Activated B cell treated with CpG ODN at 0.5 μM for 24 hours (primary cell): ENCODE measurements around the gene DCC. TPM values are rescaled to one million over a fixed set of nuclear protein-coding genes. Genes with fewer than 3 reads are reported as not detected.

Experiments
- ATAC-seq: fragments of 200-7000 bp; cut with Tn5 transposase; one replicate; pipeline ENCODE4 v1.10.0; 2021; ENCODE audit warnings: low read depth, mild to moderate bottlenecking, moderate library complexity
- CTCF ChIA-PET: fragments of 350-600 bp; sonication (Branson Sonifier 250); formaldehyde crosslinking; loops from one replicate; lab custom pipeline; 2021; ENCODE audit warnings: antibody characterized with exemption; lab: Charles Lee
- POLR2A ChIA-PET: fragments of 350-600 bp; sonication (Branson Sonifier 250); formaldehyde crosslinking; loops from one replicate; lab custom pipeline; 2021; ENCODE audit warnings: antibody characterized with exemption; lab: Charles Lee
- DNase-seq: peaks from one replicate; pipeline ENCODE4 v3.0.0; 2022
- H3K27ac Mint-ChIP-seq: one replicate; pipeline ENCODE4 v1.8.0; 2020; ENCODE audit warnings: mixed read lengths
- H3K27me3 Mint-ChIP-seq: one replicate; pipeline ENCODE4 v1.8.0; 2021; ENCODE audit warnings: mixed read lengths
- H3K36me3 Mint-ChIP-seq: one replicate; pipeline ENCODE4 v1.8.0; 2021; ENCODE audit warnings: low read depth, mixed read lengths
- H3K4me1 Mint-ChIP-seq: one replicate; pipeline ENCODE4 v1.8.0; 2021; ENCODE audit warnings: mixed read lengths
- H3K4me3 Mint-ChIP-seq: one replicate; pipeline ENCODE4 v1.8.0; 2020; ENCODE audit warnings: mild to moderate bottlenecking, mixed read lengths
- H3K9me3 Mint-ChIP-seq: one replicate; pipeline ENCODE4 v1.8.0; 2020; ENCODE audit warnings: mixed read lengths
- CTCF ChIP-seq: fragments of 200-600 bp; IDR thresholded peaks from one replicate; pipeline ENCODE4 v1.8.0; 2022; ENCODE audit warnings: antibody characterized with exemption, mild to moderate bottlenecking
- intact Hi-C: fragments of 100-400 bp; cut with micrococcal nuclease; formaldehyde crosslinking; loops from one replicate; pipeline ENCODE4 v1.15.1; 2024
- total RNA-seq: library from RNA; stranded (reverse); gene quantifications from 2 replicates; pipeline ENCODE4 v1.2.3, GENCODE V29; 2022

The DCC gene
- total RNA-seq, 1 donor from 2014 or later, result not detected

- ChIA-PET POLR2A (no interaction called here), CTCF (no interaction called here)
- intact Hi-C loops, result no loop called here
- Mint-ChIP-seq H3K4me1 (no peaks in the 10 kb centered on the region), H3K9me3 (peaks cover 9% of the 10 kb centered on the region), H3K4me3 (no peak overlapping the region), H3K27me3 (no peaks in the 10 kb centered on the region), H3K36me3 (no peaks in the 10 kb centered on the region), H3K27ac (no peak overlapping the region)
- no peak for TF ChIP-seq CTCF
- no peak for DNase-seq
- ATAC-seq, result no peak
These were observed 776.0 kb downstream of the DCC start for GRCh38 chr18:53115876-53116585.

- ChIA-PET POLR2A (no interaction called here), CTCF (no interaction called here)
- no peak overlapping the region for H3K27ac Mint-ChIP-seq
- H3K27me3 Mint-ChIP-seq, result no peaks in the 10 kb centered on the region
- peaks cover 9% of the 10 kb centered on the region for H3K9me3 Mint-ChIP-seq
- H3K4me3 Mint-ChIP-seq, result no peak overlapping the region
- ATAC-seq (no peak), DNase-seq (no peak)
- no peaks in the 10 kb centered on the region for H3K36me3 Mint-ChIP-seq
- no peaks in the 10 kb centered on the region for H3K4me1 Mint-ChIP-seq
- TF ChIP-seq CTCF, result no peak
- intact Hi-C loops, result no loop called here
These were observed 777.9 kb downstream of the DCC start for GRCh38 chr18:53117851-53118250.

GRCh38 chr18:53126210-53126609 is 786.2 kb downstream of the DCC start:
- no peak overlapping the region for H3K4me3 Mint-ChIP-seq
- no peaks in the 10 kb centered on the region for H3K4me1 Mint-ChIP-seq
- no peak for ATAC-seq
- ChIA-PET CTCF (no interaction called here), POLR2A (no interaction called here)
- H3K36me3 Mint-ChIP-seq, result no peaks in the 10 kb centered on the region
- intact Hi-C loops, result no loop called here
- no peaks in the 10 kb centered on the region for H3K27me3 Mint-ChIP-seq
- TF ChIP-seq CTCF, result no peak
- no peaks in the 10 kb centered on the region for H3K9me3 Mint-ChIP-seq
- DNase-seq, result no peak
- no peak overlapping the region for H3K27ac Mint-ChIP-seq

DNA sequence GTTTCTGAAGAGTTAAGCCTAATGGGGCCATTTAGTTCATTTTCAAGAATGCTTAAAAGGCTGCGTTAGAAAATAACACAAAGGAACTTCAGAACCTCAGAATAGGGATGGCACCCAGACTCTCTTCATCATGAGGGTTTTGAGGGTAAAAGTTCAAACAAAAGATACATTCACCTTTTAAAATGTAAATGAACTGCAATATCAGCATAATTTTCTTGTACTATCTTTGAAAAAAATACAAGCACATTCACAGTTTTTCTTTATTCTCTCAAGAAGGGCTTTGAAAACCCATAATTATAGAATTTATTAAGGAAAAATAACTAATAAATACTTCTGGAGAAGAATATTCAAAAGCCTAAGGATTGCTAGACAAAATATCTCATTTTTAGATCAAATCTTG is 791.0 kb downstream of the DCC start:
- H3K36me3 Mint-ChIP-seq, result no peaks in the 10 kb centered on the region
- ChIA-PET POLR2A (no interaction called here), CTCF (no interaction called here)
- DNase-seq (no peak), ATAC-seq (no peak)
- H3K4me3 Mint-ChIP-seq, result no peak overlapping the region
- no peak for TF ChIP-seq CTCF
- intact Hi-C loops, result no loop called here
- H3K27me3 Mint-ChIP-seq, result no peaks in the 10 kb centered on the region
- H3K9me3 Mint-ChIP-seq, result no peaks in the 10 kb centered on the region
- no peaks in the 10 kb centered on the region for H3K4me1 Mint-ChIP-seq
- H3K27ac Mint-ChIP-seq, result no peak overlapping the region

- Mint-ChIP-seq H3K9me3 (no peaks in the 10 kb centered on the region), H3K4me1 (no peaks in the 10 kb centered on the region), H3K36me3 (no peaks in the 10 kb centered on the region), H3K27me3 (no peaks in the 10 kb centered on the region), H3K4me3 (no peak overlapping the region), H3K27ac (no peak overlapping the region)
- intact Hi-C loops, result no loop called here
- ChIA-PET CTCF (no interaction called here), POLR2A (no interaction called here)
- TF ChIP-seq CTCF, result no peak
- no peak for DNase-seq
- no peak for ATAC-seq
These were observed 794.7 kb downstream of the DCC start for GRCh38 chr18:53134711-53135110.
